ENCODE measurements around the gene PRKG1.

PRKG1 gene

DNA sequence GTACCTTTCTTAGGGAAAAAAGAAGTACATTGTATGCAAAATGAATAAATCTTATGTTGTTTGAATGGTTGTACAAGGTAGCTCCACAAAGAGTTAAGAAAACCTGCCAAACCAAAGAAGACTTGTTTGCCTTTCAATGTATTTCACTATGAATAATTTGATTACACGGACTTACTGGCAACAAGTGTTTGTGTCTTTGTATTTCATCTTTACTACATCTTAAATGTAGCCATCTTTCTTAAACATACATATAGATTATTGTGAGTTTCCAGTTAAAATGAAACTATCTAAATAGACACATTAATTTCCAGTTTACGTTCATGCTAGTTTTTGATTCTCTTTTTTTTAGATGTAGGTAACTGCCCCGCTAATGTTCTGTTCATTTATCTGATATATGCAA is 2.8 kb downstream of the PRKG1 start:
- DNase-seq: no peak

DNA sequence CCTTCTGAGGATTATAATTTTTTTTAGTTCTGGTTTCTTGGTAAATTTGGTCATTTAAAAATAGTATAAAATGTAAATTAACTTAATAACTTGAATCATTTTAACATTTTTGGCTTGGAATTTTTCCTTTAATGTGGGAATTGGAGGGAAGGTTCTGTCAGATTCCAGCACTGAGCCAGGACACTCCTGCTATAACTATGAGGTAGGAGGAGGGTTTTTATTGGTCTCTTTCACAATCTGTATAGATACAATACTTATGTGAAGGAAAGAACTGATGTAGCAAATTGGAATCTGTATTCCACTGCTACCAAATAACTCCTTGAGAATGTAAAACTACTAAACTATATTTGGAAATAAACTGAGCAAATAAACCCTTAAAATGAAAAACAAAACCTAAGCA is 3.2 kb downstream of the PRKG1 start:
- DNase-seq: no peak

DNA sequence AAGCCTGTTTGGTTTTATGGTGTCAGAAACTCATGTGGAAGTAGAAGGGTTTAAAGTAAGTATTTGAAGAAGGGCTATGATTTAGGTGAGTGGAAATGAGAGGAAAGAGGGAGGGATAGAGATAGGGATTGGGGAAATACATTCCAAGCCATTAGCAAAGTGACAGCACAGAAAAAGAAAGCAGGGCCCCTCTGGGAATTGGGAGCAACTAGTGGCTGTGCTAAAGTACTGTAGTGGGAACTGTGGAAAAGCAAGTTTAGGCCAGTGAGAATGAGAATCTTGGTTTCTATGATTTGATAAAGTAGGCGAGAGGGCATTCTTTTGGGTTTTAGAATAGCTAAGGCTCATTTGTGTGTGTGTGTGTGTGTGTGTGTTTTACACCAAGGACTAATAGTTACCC is 5.0 kb downstream of the PRKG1 start:
- no peak for DNase-seq

DNA sequence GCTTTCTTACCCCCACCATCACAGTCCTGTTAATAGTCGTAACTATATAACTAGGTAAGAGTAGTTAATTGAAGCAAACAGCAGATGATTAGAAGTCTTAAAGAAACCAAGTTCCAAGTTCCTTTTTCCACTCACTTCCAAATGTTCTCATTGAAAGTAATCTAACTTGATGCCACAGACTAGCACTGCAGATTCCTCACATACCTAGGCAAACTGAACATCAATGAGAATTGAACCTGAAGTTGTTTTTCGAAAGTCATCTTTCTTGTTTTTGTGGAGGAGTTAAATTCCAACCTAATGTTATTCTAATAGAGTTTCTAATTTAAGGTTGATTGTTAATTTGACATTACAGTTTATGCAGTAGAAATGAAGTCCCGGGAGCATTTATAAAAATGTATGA is 5.5 kb downstream of the PRKG1 start:
- DNase-seq: no peak

DNA sequence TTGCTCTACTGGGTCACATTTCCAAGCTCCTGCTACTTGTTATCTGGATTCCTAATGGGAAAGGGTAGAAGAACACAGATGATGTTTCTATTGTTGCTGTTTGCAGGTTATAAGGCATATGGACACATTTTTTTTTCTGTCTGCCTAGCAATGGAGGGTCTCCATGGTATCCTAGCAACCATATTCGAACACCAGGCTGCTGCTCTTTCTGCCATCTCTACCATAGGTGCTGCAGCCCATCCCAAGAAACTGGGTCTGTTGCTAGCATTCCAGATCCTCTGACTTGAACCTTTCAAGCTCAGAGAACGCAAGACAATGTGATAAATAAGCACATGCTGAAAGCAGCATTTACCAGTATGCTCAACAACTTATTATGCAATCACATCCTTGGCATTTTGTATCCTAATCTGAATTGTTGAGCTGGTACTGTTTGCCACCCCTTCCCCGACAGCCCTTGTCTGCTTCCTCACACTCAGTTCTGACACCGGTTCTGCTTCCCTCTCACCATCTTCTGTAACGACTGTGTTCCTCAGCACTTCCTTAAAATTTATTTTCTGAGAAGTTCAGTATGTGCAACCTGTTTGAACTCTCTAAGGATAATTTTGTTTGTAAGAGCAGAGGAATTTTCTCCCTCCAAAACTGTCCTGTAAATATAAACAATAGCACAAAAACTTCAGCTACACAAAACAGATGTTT is 6.2 kb downstream of the PRKG1 start:
- no peak for DNase-seq

DNA sequence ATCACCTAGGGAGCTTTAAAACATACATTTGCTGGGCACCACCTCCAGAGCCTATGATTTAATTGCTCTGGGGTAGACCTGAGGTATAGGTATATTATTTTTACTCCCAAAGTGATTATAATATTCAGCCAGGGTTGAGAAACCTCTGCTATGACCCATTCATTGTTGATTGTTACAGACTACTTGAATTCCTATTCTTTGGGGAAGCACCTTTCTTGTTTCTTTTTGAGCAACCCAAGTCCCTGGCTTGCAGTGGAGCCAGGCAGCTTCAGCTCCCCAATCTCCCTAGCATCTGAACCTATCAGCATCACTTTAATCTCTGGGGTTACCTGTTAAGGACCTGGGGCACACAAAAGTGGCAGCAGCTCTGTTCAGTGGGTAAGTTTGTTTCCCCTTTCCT is 8.6 kb downstream of the PRKG1 start:
- DNase-seq: no peak

DNA sequence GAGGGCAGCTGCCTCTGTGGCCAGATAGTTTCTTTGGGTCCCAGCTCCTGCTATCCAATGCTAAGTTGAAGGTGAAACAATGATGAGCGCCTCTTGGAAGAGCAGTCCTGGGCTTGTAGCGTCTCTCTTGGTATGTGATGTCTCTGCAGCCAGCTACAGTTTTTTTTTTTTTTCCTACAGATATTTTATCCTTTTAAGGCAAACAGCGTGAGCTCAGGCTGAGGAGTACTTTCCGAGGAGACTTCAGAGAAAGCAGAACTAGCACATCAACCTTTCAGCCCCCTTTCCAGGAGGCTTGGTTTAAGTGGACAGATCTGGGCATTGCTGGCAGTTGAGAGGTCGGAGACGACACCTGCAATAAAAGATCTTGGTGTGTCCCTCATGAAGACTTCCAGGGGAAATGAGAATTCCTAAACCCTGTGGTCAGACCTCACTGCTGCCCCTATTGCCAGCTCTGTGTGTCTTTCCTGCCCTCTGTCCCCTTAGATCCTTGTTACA is 9.1 kb downstream of the PRKG1 start:
- DNase-seq: no peak

DNA sequence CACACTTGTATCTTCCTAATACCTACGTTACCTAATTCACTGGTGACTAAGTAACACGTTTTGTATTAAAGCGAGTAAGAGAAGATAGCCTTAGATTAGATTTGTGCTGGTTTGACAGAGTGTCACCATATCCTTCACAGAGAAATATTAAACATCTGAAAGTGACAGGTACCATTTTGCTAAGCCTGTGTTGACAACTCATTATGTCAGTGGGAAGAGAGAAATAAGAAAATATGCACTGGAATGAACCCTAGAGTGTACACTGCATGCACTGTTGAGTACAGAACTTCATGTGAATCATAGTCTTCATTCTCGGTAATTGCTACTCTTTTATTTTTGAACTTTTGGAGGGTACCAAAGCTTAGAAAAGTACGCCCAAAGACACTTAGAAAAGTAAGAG is 10.9 kb downstream of the PRKG1 start:
- no peak for DNase-seq

DNA sequence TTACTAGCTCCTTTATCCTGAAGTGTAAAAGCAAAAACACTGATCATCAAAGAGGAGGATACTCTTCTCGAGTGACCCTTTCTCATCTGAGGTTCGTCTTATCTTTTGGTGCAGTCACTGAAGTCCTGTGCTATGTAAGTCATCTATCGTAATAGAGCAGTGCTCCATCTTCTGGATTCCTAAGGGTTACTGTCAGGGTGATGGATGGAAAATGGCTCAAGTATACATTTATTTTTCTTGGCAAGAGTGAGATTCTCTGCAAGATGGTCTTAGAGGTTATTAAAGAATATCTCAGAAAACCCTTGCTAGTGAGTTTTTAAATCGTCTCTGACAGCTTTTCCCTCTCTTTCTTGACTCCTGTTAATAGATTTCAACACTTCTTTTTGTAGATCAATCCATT is 12.4 kb downstream of the PRKG1 start:
- DNase-seq: no peak

DNA sequence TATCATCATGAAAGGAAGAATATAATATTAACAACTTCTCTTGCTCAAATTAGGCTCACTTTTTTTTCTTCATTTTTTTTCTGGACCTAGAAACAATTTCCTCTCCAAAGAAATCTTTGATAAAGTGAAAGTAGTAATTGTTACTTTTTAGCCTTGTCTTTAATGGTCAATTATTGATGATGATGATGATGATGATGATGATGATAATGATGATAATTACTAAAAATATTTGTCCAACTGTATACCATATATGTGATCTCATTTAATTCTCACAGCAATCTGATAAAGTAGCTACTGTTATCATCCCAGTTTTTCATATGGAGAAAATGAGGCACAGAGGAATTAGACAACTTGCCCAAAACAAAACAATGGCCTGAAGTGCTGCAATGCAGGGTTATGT is 12.8 kb downstream of the PRKG1 start:
- DNase-seq: no peak

DNA sequence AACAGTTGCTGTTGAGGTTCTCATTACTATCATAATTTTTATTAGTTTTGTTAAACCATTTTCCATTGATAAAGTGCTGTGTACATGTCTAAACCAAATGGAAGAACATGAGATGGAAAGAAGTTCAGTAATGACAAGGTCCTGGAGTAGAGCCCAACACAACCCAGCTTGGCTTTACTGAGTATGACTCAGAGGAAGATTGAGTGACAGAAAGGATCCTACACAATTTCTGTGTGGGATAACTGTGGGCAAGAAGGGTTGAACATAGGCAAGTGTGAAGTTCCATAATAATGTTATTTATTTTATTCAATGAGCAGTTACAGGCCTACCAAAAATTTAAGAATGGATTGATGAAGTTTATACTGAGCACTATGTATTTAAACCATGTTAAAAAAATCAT is 15.9 kb downstream of the PRKG1 start:
- DNase-seq: no peak

DNA sequence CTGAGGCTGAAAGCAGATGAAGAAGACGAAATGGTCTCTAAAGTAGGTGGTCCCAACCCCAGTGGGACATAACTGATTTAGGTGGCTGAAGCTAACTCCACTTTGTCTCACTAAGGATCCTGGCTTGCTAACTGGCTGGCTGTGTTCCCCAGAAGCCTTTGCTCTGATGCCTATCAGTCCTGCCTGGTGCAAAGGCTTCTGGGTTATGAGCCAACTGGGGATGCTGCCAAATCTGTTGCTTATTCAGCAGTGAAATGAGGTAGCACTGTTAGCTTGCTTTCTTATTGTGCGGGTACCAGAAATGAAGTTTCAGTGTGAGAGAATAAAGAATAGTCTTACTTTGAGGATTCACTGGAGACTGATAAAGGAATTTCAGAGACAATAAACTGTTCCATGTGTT is 18.1 kb downstream of the PRKG1 start:
- DNase-seq: no peak

DNA sequence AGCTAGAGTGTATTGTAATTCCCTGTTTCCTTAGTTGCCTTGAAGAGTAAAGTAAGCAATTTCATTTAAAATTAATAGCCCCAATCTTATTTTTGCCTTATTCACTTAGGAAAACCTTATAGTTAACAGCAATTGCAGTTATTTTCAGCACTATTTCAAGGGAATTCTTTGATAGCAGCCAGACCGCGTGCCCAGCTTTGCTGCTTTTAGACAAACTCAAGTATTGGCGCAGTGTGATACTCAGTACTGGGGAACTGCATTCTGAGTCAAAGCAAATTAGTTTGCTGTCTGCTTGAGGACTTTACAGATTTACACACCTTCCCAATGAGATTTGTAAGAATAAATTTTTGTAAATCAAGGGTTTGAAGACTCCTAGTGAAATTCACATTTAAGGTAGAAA is 21.2 kb downstream of the PRKG1 start:
- no peak for DNase-seq

DNA sequence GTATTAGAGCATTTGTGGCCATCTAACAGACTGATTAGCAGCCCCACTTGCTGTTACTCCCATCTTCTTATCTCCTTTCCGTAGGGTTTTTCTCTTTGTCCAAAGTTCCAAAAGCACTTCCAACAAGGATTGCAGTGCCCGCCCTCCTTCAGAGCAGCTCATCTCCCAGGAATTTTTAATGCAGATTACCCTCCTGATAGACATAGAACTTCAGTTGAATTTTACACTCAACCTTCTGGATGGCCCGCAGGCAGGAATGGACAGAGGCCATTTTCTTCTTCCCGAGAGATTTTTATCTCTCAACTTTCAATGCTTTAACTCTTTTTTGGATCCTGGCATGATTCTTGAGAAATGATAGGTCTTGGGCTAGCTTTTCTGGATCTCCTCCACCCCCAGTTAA is 23.3 kb downstream of the PRKG1 start:
- DNase-seq: no peak

DNA sequence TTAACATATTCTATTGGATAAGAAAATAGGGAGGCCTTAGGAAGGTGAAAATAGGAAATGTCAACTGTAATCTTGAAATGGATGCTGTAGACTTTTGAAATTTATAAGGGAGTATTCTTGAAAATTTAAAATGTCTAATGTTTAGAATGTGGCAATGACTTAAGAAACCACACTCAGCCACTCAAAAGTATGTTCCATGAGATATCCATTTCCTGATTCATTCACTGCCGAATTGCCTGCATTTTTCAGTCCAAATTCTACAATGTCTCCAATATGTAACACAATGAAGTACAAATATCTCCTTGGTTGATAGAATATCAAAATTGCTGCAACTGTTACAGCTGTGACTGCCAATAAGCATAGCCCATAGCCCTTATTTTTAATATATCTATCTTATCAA is 25.9 kb downstream of the PRKG1 start:
- no peak for DNase-seq

DNA sequence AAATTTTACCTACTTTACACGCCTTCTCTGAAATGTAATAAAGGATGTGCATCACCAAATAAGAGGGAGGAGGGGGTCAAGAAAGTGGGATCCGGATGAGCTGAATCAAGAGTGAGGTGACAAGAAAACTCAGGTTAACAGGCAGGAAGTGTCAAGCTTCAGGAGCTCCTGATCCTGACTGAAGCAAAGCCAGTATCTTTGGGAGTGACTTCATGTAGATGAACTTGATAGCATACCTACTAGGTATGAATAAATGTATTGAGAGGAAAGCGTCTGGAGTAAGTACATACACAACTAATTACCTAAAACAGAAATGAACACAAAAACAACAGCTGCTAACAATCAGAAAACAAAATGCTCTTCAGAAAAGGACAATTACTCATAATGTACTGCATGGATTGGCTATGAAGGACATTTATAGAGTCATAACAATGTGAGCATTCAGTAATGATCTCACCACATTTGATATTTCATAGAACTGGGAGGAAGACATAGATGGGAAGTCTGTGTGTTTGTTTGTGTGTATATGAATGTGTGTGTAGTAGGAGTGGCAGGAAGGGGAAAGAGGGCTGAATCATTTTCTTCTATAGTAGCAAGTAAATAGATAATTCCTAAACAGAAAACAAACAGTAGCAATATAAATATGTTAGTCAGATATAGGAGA is 29.4 kb downstream of the PRKG1 start:
- no peak for DNase-seq

DNA sequence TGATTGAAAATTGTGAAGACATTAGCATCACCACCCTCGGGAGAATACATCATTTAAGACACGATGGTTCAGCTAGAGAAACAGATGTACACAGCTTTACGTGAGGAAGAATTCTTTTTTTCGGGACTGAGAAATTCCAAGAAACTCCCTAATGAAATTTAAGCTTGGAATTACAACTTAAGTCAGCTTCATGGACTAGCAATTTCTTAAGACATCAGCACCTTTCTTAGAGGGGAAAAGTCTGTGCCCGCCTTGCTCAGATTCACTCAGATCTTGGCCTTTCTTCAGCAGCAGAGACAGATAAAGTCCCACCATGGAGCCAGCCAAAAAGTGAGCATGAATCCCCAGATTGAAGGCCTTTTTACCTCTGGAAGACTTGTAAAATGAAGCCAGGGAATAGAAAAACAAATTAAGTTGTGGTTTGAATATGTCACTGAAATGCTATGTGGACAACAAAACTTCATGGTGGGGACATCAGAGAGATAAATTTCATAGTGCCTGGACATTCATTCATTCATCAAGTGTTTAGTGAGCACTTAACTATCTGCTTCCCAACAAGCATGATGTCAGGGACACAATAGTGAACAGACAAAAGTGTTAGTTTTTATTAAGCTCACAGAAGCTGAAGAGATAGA is 32.1 kb downstream of the PRKG1 start:
- no peak for DNase-seq

DNA sequence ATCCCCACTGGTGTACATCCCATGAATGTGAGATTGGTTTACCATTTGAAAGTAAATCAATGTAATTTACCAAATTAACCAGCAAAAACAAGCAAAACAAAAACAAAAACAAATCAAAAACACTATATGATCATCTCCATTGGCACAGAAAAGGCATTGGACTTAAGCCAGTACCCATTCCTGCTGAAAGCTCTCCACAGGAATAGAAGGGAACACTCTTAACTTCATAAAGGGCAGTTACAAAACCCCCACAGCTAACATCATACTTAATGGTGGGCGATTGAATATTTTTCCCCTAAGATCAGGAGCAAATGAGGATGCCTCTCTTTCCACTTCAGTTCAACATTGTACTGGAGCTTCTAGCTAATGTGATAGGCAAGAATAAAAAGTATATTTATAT is 34.1 kb downstream of the PRKG1 start:
- no peak for DNase-seq

DNA sequence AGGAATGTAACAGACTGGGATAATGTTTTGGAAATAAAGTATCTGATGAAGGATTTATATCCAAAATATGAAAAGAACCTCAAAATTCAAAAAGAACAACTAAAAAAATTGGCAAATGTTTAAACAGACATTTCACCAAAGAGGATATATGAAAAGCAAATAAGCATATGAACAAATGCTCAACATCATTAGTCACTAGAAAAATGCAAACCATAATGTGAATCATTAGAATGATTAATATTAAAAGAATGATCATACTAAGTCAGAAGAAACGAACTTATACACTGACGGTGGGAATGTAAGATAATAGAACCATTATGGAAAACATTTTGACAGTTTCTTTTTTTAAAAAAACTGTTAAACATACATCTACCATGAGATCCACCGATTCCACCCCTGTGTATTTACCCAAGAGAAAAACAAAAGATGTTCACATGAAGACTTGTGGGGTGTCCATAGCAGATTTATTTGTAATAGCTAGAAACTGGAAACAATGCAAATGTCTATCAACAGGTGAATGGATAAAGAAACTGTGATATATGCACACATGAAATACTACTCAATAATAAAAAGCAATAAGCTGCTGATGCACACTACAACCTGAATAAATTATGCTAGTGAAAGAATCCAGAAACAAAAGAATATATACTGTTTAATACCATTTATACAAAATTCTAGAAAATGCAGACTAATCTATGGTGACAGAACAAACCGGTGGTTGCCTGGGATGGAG is 35.7 kb downstream of the PRKG1 start:
- no peak for DNase-seq

DNA sequence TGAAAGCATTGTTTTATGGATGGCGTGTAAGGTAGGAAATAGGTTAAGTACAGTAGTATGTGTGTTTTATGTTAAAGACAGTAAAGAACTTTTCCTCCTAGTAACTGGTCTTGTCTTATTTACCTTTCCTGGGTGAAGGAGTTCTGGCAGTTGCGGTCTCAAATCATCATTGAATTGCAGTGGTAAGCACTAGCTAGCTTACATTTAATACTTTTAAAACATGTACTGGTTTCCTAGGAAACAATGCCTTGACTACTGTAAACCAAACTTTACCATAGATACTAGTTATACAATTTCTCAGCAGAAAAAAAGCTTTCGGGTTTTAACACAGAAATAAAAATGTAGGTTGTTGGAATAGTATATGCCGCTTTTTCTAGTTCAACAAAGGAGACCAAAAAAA is 37.7 kb downstream of the PRKG1 start:
- DNase-seq: no peak

DNA sequence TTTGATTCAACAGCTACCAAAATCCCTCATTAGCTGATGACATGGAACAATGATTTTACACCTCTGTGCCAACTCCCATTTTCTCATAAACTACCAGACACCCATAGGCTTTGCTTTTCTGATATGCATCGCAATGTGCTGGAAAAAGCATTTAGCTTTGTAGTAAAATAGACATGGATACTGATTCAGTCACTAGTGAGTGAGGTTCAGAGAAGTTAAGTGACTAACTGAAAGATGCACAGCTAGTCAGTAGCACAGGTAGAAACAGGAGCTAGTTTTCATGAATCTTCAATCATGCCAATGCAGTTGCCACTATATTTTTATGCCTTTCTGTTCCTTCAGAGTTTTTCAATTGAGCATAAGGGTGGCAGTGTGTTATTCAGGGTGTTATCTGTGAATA is 38.7 kb downstream of the PRKG1 start:
- no peak for DNase-seq

DNA sequence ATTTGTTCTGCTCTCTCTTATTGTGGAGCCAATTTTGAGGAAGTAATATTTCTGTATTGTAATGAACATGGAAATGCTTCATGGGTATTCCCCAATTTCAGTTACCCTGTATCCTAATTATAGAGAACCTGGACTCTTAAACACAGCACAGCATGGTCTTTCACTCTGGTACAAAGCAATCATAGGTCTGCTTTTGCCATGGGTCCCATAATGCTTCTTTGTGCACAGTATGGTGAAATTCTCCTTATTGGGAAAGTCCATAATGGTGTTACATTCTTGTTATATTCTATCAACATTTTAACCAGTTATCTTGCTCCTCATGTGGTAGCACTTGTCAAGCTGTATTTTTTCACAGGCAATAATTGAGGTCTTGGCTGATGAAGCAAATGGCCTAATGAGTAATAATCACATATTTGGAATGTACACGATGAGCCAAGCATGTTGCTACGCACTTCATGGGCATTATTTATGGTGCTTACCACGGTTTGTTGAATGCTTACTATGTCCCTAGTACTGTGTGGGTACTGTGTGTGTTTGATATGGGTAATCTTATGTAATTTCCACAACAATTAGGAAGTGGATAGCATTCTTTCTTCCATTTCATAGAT is 42.9 kb downstream of the PRKG1 start:
- DNase-seq: no peak

DNA sequence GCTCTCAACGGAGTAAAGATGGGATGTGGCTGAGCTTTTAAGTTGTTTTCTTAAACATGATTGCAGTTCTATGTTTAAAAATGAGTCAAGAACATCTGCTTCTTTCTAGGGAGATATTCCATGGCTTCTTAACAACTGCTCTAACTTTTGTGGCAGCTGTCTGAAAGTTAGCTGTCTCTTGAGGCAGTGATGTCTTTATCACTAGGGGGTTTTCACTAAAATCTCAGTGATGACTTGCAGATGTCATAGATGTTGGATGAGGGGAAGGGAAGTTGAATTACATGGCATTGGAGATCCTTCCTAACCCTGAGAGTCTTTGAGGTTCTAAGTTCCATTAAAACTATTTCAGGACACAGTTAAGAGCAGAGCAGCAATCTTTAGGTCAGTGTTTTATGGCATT is 43.5 kb downstream of the PRKG1 start:
- DNase-seq: no peak

Measured in stimulated activated CD4-positive, alpha-beta T cell treated with anti-CD3 and anti-CD28 coated beads, Interleukin-15, amount 100 ng/mL, for 24 hours (primary cell).